HG02623 (cell line): ENCODE results near the gene RTL10.

Experiments
- ATAC-seq: cut with Tn5 transposase; IDR thresholded peaks from one replicate; pipeline ENCODE4 v1.9.1; 2021; ENCODE audit warnings: moderate library complexity; ENCODE audit not compliant: unreplicated experiment

Gene RTL10

DNA sequence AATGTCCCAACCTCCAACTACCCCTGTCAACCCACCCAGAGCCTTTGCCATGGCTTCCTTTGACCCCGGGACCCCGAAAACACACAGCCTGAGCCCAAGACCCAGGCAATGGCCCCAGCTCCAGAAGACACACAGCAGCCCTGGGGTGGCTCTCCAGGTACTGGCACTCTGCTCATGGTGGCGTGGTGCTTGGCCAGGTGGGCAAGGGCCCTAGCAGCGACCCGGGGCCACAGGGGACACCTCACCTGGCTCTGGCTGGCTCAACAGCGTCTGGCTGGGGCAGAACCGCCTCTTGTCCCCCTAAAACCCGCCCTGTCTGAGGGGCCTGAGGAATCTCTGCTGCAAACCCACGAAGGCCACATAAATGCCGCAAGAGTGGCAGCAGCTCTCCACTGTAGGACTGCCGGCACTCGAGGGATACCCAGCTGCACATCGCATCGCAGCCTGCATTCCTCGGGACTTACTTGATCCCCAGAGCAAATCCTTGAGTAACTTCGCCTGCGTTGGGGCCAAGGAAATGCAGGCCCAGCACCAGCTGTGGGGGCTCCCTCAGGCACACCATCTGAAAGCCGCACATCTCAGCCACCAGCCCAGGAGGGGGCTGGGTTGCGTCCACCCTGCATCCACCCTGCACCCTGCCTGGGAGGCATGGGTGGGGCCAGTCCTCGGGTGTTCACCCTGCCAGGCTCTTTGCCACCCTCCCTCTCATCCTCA is 23.1 kb upstream of the RTL10 start:
- ATAC-seq, result no peak

DNA sequence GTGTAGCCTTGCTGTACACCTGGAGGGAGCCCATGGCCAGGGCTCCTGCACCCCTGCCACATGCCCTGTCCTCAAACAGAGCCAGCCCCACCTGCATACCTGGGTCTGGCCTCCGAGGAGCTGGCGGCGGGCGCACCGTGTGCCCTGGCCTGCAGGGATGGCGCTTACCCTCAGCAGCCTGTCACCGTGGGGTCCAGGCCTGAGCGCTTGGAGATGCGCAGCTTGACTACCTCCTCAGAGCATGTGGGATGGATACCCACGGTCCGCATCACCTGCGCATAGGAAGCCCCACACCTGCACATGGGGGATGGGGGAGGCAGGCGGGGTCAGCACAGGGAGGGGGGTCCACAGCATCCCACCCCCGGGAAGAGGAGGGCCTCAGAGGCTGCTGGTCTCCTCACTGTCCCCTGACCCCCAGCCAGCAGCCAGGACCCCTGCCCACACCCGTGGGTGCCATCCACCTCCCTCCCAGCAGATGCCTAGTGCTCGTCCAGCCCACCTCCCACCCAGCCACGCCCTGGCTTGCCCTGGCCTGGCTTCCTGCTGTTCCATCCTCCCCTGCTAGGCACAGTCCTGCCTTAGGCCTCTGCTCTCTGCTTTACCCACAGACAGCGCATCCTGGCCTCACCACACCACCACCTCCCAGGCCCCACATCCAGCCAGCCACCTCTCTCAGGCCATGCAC is 22.4 kb upstream of the RTL10 start:
- ATAC-seq, result no peak

DNA sequence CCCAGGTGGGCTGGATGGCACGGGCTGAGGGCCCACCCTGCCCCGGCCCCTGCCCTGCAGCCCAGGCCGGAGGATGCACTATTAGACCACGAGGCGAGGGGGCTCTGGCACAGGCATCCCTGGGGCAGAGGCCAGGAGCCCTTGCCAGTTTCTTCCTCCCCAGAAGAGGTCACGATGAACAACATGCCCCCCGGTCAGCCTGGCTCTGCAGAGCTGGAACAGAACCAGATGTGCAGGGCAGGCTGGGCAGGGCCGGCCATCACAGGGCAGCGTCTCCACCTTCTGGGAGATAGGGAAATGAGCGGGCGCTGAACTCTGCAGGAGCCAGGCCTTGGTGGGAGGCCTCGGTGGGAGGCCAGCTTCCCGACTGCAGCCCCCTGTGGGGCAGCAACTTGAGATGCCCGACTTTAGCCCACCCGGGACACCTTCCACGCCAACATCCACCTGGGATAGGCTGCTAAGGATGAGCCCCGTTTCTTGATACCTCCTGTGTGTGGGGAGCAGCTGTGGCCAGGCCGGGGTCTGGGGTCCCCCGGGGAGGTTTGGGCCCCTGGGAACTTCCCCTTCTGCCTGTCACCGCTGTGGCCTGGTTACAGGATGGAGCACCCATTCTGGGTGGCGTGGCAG is 21.8 kb upstream of the RTL10 start:
- no peak for ATAC-seq

DNA sequence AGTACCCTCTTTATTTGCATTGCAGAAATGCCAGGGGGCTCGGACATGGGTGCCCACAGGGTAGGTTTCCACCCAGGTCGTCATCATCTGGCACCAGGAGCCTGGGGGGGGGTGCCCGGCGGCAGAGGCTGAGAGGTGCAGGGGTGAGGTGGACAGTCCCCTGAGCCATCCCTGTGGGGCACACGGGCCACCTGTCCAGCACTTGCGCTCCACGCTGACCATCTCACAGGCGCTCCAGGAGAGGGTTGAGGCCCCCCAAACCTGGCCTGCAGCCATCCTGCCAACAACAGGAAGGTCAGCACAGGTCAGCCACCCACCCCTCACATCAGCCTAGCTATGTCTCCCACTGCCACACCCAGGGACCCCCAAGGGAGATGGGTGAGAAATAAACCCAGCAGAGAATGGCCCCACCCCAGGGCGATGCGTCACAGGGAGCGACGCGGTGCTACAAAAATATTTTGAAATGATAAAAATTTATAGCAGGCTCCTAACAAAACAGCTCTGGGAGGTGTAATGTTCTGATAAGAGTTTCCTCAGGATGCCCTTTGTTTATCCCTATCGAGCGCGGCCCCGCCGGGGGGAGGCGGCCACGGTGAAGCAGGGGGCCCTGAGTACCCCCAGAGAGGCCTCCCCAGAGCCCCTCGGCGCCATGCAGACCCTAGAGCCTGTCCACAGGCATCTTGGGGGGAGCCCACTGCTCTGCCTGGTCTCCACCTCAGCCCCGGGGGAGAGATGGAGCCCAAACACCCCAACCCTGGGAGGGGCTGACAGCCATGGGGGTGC is 21.0 kb upstream of the RTL10 start:
- no peak for ATAC-seq

DNA sequence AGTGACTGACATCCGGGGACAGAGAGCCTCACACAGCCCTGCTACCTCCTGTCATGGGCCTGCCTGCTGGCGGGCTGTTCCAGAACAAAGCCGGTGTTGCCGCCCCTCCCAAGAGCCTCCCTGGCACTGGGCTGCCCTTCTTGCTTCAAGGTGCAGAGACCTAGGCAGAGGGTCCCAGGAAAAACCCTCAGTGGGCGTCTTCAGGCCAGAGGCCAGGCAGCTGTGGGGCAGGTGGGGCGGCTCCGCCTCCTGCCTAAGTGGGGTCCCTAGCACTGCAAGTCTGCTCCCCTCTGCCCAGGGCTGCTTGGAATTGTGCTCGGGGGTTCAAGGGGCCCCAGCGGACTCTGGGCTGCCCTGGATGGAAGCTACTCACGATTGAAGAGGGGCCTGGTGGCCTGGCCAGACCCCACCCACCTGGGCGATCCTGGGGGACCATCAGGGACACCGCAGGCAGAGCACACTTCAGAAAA is 20.4 kb upstream of the RTL10 start:
- ATAC-seq, result no peak

DNA sequence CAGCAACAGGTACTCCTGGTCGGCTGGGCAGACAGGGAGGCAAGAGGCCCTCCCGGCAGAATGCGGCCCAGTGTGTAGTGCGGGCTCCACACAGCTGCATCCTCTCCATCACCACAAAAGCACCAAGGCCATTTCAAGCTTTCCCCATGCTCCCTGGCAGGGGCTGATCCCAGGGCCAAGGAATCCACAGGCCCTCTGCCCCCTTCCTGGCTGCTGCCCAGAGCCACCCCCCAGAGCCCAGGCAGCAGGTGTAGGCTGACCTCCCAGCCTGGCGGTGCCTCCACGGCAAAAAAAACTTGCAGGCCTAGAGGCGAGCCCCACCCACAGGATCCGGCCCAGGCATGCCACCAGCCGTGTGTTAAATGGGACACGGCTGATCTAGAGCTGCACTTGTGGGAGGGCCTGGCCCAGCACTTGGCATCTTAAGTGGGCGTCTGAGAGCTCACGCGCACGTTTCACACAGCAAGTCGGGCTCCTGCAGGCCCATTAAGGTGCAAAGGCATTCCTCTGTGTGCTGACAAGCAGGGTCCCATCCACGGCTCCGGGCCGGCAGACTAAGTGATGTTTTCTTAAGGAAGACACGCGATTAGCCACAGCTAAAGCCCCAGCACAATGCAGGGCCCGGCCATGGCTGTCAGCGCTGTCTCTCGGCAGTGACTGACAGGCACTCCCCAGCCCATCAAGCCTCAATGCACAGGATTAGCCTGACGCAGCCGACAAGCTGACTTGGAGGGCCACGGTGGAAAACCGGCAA is 19.8 kb upstream of the RTL10 start:
- ATAC-seq, result no peak

DNA sequence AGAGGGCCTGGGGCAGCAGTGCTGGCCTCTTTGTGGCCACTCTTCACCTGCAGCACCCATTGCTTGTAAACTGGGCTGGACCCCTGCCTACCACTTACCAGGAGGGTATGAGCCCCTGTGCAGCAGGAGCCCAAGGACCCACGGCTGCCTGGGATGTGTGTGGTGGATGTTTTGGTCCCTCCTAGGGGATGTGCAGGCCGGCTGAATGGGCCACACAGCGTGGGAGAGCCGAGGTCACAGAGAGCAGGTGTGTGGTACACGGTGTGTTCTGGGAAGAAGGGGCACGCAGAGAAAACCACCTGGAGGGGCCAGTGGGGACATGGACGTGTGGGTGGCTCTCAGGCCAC is 19.3 kb upstream of the RTL10 start:
- no peak for ATAC-seq

DNA sequence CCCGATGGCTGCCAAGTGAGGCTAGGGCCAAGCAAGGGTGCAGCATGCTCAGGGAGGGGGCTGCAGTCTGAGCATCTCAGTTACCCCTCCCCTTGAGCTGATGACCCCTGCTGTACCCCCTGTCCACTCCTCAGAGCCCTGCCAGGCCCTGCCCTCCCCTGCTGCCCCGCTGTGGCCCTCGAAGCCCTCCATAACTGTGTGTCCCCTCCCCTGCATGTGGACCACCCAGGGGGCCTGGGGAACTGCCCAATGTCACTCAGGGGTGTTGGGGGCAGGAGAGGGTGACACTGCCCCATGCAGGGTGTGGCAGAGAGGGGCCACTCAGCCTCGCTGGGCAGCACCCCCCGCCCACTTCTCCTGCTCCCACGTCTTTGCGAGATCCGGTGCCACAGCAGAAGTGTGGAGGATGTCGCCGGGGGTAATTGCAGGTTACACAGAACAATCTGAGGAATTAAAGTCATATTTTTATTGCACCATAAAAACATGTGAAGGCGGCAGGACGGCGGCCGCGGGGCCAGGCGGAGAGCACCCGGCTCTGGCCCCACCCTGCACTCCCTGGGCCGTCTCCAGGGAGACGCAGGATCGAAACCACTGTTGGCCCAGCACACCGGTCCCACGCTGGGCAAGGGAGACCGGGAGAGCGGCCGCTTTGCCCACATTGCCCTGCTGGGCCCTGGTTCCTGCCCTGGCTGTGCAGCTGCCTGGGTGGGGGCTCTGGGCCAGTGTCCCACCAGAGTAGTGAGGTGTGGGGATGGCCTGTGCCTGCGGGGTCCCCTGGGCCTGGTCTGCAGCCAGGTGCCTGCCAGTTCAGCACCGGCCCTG is 18.7 kb upstream of the RTL10 start:
- no peak for ATAC-seq

DNA sequence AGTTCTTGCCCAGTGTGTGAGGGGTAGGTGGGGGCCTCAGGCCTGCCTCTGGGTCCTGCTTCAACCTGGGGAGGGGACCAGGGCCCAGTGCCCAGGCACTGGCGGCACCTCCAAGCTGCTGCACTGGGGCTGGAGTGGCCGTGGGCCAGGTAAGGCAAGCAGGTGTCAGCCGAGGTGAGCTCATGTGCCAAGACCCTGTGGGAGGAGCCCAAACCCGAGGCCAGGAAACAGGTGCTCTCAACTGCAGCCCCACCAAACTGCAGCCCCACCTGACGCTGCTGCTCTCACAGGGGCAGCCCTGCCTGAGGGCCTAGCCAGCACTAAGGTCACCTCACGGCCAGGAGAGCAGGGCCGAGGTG is 18.1 kb upstream of the RTL10 start:
- ATAC-seq, result no peak

DNA sequence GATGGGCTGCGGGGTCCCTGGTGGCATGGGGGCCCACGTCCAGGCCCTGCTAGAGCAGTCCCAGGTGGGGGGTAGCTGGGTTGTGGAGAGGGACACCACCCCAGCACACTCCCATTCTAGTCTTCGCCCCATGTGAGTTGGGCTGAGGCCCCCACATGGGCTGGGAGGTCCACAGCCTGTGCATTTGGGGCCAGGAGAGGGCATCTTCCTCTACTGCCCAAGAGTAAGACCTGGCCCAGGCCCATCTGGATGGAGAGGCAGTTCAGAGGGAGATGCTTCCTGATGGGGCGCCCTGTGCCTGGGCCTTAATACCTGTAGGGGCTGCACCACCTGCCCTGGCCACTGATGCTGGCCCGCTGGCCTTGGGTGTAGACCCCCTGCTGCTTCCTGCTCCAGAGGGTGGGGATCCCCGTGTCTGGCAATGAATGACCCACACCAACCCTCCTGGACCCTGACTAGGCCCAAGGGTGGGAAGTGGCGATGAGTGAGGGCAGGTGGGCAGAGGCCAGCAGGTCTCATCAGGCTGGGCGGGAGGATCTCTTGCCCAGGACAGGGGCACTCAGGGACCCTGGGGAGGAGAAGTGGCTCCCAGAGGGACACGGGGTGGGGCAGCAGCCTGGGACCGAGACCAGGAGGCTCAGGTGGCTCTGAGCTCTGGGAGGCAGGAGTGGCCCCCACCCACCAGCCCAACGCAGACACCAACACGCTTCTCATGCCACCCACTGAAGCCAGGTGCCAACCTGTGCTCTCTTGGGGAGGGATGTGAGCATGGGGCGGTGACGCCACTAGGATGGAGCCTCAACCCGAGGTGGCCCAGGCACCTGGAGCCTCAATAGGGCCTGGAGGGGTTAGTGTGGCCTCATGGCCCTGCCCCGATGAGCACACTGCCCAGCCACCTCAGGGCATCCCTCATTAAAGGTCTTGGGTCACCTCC is 17.4 kb upstream of the RTL10 start:
- ATAC-seq, result no peak

DNA sequence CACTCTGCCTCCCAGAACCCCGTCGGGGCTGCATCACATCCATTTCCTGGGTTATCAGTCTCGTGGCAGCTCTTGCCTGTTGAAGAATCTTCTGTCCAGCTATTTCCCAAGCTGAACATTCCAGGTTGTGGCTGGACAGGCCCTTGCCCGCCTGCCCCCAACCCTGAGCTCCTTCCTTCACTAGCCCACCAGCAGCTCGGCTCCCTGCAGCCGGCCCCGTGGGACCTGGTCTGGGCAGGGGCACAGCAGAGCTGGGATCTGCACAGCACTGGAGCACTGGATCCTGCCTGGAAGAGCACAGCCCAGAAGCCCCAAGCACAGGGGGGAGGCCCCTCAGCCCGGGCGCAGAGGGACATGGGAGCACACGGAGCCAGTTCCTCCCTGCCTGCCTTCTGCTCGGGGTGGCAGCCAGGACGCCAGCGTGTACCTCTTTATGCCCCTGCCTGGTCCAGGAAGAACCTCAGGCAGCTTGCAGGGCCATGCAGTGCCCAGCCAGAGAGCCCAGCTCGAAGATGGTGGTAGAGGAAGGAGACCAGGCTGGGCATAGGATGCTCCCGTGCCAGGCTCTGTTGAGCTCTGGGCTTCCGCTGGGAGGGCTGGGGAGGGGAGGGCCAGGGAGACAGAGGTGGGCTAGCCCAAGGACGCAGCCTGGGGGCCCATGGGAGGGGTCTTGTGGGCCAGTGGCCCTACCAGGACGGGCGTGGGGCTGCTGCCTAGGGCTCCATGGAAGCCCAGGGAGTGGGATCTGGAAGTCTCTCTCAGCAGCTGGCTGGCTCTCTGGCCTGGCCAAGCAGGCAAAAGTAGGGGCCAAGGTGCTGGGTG is 16.6 kb upstream of the RTL10 start:
- no peak for ATAC-seq

DNA sequence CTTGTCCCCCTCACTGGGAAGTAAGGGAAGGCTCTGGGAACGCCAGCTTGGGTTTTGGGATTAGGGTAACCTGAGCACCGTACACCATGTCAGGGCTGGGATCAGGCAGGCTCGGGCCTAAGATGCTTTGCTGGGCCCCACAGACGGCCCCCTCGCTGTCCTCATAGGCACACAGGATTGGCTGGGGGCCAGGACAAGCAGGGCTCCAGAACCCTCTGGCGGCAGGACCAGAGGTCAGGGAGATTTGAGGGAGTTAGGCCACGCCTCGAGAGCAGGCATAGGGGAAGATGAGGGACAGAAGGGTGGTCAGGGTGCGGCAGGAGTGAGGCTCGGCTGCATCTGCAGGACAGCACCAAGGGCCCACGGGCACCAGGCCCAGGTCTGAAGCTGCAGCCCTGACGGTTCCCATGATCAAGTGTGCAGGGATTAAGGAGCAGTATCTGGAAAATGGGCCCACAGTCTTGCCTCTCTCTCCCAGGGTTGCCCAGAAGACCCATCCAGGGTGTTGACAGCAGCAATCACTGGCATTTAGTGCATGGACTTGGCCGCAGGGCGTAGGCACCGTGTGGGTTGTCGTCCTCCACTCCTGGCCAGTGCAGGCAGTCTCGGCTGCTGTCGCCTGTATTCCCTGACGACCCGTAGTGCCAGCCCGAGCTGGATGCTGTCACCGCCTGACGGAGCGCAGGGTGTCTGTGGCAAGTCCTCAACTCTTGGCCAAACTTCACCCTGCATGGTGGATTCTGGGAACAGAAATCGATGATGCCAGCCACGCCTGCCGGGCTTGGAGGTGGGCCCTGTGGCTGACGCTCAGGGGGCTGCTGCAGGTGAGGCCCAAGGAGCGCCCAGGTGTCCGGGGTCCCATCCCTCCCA is 15.7 kb upstream of the RTL10 start:
- no peak for ATAC-seq

DNA sequence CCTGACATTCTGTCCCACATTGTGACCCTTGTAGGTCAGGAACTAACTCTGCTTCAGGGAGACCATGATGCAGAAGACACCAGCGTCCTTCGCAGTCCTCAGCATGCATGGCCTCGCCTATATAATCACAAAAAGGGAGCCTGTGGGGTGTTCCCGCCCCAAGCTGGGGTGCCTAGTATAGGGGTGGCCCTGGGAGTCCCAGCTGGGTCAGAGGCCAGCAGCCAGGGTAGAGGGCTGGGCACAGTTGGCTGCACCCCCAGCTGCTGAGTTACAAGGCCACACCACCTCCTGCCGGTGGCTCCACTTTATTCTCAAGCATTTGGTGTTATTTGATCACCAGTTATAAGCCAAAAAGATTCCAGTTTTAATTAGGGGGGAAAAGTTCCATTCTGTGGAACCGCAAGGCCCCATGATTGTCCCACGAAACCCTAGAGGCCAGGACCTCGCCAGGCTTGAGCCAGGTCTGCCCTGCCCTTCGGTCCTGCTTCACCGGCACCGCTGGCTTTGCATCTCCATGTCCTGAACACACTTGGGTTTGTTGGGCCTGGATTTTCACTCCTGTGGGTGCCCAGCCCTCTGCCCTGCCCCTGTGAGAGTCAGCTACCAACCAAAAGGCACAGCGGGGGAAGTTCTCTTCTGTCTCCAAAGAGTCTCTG is 15.0 kb upstream of the RTL10 start:
- no peak for ATAC-seq

DNA sequence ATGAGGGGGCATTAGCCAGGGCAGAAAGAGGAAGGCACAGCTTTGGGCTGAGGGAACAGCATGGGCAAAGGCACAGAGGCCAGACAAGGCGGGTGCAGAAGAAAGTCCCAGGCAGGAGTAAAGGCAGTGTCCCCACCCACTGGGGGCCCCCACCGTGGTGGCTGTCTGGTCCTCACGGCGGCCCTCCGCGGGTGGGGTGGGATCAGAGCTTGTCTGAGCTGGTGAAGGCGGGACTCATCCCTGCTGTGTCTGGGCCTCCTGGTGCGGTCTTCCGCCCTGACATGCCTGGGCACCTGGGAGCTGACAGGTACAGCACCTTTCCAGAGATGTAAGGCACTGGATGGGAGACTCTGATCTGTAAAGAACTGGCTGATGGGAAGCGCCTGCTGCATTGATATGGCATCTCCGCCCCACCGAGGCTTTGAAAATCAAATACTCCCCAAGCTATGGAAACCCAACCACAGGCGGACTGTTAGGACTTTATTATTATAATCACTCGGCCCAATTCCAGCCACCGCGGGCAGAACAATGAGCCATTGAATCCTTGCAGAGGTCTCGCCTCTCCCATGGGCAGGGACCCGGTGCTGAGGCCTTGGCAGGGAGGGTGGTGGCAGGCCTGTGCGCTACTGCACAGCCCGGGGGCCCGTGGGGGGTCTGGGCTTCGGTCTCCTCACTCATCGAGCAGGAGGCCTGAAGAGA is 14.2 kb upstream of the RTL10 start:
- no peak for ATAC-seq

DNA sequence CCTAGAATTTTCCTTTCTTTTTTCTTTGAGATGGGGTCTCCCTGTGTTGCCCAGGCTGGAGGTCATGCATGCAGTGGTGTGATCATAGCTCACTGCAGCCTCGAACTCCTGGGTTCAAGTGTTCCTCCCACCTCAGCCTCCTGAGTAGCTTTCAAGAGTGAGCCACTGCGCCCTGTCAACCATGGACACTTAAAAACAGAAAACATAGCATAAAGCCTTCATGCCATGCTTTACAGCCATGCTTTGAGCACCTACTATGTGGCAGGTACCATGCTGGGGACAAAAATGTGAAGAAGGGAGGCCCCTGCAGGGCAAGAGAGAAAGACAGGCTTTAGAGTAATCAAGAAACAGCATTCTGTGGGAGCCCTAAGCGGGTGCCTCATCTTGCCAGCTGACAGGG is 13.7 kb upstream of the RTL10 start:
- no peak for ATAC-seq

DNA sequence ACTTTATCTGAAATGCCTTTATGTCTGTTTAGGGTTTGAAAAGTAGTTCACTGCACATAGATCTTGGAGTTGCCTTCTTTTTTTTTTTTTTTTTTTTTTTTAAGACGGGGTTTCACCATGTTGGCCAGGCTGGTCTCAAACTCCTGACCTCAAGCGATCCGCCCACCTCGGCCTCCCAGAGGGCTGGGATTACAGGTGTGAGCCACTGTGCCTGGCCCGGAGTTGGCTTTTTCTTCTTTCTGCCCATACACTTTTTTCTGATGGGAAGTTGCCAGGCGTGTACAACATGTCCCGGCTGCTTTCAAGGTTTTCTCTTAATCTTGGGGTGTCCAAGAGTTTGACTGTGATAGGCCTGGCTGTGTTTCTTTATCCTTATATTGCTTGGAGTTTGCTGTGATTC is 12.9 kb upstream of the RTL10 start:
- ATAC-seq, result no peak
